ENCODE measurements around the gene GPALPP1.
"Not testable (repeated sequence)": the region's sequence is repeated elsewhere in the genome, so short reads cannot be mapped to it uniquely, and the experiment has no call there.

The GPALPP1 gene, protein sequence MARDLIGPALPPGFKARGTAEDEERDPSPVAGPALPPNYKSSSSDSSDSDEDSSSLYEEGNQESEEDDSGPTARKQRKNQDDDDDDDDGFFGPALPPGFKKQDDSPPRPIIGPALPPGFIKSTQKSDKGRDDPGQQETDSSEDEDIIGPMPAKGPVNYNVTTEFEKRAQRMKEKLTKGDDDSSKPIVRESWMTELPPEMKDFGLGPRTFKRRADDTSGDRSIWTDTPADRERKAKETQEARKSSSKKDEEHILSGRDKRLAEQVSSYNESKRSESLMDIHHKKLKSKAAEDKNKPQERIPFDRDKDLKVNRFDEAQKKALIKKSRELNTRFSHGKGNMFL

DNA sequence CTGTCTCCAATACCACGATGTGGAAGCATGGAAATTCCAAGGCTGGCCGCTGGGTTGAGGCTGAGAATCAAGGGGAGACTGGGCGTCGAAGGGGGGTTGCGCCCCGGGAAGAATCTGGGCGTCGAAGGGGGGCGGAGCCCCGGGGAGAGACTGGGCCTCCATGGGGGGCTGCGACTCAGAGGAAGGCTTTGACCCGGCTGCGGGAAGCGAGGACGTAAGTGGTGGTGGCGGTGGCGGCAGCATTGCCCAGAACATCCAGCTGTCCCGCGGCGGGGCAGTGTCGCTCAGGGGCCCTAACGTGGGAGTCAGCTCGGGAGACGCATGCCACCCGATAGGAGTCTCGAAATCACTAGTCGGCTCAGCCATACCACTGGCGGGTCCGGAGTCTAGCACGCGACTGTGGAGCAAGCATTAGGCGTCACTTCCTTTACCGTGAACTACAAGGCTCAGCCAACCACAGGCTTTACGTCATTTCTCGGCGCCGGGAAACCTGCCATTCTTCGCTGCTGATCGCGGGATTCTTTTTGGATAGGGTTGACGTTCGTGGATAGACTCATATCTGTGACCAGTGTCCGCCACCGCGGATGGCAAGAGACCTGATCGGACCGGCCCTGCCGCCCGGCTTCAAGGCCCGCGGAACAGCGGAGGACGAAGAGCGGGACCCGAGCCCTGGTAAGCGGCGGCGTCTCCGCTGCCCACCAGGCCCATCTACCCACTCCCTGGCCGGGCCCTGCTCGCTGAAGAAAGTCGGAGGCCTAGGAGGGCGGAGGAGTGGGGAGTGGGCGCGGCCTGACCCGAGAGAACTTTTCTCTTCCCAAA lies at the start of gene GPALPP1, which contains the start of gene NUFIP1:
Gene GPALPP1 (plus strand): TSS at position 468 of the 819 bp plus-strand sequence. CDS start 117 bp downstream, at position 585.
Gene NUFIP1 (minus strand): TSS at position 401 of the 819 bp plus-strand sequence. CDS start 35 bp downstream, at position 366.
- DNase-seq: peak; percentile 83 to 90

DNA sequence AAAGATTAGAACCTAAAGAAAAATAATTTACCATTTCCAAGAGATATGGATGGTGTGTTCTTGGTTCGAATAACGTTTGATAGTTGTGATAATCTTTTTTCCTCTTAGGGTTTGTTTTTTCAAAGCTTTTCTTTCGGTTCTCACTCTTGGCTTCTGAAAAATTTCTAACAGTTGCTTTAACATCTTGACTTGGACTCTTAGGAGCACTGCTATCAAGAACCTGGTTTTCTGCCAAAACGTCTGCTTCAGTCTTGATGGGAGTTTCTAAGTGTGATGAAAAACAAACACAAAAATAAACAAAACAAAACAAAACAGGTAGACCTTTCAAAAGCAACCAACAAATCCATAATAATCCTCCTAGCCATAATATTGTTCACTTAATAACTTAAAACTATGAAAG lies 45.9 kb upstream of the GPALPP1 start:
- DNase-seq: not testable (repeated sequence)

DNA sequence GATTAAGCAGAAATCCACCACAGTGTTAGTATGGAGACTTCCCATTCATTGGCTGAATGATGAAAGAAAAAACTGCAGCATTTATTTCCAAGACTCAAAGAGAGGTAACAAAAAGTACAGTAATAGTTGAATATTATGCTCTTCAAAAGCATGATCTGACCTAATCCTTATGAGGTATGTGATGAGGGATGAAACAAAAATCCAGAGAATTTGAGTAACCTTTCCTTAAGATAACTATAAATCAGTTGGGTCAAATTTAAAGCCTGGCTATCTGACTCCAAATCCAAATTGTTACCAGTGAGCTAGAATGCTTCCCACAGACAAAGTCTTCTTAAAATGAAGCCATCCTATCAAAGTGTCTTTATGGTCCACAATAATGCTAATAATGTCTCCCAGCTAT lies 38.2 kb upstream of the GPALPP1 start:
- DNase-seq: no peak

DNA sequence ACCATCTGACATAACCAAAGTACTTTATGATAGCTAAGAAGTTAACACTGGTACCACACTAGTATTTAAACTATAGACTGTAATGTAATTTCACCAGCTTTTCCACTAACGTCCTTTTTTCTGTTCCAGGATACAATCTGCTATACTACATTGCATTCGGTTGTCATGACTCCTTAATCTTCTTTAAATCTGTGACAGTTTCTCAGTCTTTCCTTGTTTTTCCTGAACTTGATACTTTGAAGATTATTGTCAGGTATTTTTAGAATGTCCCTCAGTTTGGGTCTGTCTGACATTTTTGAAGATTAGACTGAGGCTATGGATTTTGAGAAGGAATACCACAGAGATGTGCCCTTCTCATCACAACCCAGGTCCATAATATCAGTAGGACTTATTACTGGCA lies 36.7 kb upstream of the GPALPP1 start:
- no peak for DNase-seq

DNA sequence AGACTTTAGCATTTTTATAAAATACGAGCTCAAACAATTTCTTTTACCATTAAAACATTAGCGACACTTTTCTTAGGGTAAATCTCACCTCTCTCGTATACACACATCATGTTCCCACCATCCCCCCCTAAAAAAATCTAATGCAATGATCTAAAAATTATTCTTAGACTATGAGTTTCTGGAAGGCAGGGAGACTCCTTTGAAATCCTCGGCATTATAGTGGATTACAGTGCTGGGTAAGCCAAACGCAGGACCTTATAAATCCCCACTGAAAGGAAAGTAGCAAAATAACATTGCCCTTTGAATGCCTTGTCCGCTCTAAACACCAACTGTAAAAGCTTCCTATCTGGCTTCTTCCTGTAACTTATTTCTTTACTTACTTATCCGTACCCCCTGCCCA lies 35.1 kb upstream of the GPALPP1 start:
- no peak for DNase-seq

DNA sequence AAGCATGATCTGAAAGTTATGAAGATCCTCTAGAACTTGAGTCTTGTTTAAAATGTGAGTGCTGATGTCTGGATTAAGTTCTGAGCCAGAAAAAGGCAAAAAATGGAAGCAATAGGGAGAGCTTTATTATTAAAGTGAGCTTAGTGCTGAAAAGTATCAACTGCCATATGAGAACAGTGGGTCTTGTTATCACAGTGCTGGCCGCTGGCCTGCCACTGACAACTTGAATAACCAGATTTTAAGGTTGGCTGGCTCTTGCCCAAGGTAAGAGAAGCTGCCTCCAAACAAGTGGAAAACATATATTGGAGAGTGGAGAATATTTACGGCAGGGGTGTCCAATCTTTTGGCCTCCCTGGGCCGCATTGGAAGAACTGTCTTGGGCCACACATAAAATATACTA lies 33.9 kb upstream of the GPALPP1 start:
- no peak for DNase-seq

DNA sequence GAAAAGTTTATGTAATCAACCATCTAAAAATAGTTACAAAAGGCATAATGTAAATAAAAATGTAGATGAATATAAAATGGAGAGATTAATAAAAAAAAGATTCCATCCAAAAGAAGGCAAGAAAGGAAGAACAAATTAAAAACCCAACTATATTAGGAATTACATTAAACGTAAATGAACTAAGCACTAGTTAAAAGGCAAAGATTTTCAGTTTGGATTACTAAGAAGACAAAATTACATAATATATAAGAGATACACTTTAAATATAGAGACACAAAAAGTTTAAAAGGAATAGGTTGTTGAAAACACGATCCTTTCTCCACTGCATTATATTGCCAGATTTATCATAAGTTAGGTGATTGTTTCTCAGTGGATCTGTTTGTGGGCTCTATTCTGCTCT lies 27.3 kb upstream of the GPALPP1 start:
- no peak for DNase-seq

DNA sequence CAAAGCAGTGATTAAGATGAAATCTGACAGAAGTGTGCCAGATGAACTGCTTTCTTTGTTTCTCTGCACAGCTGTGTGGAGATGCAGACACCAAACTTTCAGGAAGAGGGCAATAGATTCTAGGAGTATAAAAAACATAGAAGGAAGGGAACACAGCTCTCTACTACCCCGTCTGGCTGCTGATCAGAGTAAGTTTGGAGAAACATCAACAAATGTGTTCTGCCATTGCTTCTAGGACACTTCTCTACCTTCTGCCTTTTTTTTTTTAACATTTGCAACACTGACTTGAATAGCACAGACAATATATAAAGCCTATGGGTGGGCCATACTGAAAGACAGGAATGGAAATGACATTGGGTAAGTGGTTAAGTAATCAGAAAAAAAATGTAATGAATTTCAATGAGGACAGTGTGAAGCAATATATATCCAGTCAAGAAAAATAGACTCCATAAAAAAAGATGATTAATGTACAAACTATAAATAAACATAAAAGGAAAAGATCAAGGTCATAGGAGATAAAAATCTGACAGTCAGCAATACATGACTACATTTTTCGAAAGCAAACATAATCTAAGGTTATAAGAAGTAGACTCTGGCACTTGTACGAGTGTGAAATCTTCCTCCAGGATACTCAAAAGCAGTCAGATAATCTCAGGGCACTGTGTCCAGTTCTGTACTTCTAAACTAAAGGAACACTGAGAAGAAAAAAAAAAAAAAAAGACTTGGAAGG lies 21.5 kb upstream of the GPALPP1 start:
- DNase-seq: no peak

DNA sequence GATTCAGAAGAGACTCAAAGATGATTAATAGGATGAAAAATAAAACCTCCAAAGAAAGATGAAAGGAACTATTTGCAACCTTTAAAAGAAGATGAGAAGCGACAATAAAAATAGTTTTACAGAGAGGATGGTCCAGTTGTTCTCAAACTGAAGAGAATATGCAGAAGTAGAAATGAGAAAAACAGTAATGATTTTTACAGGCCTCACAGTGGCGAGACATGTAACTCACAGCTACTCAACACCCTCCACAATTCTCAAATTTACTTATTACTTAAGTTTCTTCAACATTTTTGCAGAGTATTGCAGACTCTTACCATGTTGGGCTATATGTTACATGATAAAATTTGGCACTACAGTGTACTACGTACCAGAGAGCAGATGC lies 20.9 kb upstream of the GPALPP1 start:
- DNase-seq: no peak

DNA sequence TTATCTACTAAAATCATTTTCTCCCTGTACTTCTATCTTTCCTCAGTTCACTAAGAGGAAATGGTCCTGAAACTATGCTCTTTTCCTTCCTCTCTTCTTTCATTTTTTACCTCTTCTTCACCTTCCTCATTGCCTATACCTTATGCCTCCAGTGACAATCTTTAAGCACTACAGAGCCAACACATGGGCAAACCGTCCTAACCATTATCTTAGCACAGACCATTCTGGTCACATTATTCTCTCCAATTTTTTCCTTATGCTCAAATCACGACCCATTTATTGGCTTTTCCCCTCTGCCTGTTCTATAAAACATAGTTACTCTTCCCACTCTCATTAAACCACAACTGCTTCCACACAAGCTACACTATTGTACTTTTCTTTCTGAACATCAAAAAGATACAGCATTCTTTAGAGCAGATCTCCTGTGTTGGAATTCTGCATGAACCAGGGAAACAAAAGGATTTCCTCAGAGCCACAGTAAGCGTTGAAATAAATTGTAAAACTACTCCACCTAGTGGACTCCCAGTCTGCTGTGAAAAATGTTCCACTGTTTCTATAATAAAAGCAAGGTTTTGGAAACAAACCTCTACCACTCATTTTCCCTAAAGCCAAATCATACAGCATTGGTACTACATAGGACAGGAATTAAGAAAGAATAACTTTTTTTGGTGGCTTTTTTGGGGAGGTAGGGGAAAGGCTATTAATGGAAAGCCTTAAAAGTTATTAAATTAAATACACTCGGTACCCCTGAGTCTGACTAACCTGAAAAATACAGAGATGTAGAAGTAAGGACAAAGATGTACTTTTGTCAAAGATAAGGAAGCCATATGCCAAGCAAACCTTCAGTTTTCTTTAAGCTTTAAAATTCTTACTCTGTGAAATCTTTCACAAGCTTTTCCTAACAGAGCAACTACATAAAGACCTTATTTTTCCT lies 19.5 kb upstream of the GPALPP1 start:
- peak; percentile 4 to 68 for DNase-seq

DNA sequence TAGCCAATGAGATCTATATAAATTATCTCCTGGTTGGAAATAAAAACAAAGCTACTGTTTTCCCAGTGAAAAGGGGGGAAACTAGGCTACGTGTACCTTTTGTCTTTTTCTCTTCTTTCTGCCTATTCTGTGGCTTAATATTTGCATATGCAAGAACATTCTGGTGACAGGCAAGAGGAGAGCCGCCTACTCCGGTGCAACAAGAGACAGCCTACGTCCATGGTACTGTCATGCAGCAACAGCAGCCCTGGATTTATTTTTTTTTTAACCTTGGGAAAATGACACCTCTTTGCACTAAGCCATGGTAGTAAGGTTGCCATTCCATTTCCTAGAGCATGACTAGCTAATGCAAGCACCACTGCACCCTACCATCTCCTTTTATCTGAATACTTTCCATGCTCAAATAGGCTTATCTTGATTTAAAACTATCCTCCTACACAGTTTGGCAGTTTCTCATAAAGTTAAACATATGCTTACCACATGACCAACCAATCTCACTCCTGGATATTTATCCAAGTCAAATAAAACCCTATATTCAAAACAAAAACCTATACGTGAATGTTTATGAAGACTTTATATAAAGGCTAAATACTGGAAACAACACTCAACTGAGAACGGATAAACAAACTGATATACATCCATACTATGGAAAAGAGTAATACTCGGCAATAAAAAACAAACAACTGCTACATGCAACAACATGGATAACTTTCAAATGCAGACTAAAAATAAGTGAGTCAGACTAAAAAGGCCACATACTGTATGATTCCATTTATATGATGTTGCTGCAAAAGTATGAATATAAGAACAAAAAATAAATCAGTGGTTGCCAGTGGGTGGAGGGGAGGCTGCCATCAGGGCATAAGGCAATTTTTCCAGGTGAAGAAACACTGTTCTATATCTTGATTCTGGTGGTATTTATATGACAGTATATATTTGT lies 17.4 kb upstream of the GPALPP1 start:
- DNase-seq: no peak

DNA sequence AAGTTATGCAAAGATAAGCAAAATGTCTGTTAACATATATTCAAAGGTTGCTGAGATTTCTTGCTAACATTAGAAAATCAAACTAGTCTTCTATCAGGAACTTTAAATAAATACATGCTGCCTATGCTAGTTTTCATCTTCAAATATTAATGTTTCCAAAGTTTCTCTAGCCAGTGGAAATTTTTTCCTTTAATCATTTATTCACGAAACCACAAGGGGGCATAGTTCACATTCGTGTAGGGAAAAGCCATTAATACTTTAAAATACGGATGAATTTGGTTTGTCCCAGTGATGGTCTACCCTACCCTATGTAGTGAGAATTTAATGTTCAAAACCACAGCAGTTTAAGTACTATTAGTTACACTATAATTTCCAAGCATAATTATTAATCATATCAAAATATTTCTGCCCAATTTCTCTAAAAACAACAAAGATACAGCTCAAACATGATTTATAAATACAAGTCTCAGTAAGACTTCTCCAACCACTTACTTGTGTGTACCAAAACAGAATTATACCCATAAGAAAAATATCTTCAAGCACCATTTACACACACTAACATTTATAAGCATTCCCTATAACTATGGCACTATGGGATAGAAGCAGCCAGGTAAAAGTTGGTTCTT lies 16.3 kb upstream of the GPALPP1 start:
- DNase-seq: peak in 1 of 2 experiments; percentile 41

DNA sequence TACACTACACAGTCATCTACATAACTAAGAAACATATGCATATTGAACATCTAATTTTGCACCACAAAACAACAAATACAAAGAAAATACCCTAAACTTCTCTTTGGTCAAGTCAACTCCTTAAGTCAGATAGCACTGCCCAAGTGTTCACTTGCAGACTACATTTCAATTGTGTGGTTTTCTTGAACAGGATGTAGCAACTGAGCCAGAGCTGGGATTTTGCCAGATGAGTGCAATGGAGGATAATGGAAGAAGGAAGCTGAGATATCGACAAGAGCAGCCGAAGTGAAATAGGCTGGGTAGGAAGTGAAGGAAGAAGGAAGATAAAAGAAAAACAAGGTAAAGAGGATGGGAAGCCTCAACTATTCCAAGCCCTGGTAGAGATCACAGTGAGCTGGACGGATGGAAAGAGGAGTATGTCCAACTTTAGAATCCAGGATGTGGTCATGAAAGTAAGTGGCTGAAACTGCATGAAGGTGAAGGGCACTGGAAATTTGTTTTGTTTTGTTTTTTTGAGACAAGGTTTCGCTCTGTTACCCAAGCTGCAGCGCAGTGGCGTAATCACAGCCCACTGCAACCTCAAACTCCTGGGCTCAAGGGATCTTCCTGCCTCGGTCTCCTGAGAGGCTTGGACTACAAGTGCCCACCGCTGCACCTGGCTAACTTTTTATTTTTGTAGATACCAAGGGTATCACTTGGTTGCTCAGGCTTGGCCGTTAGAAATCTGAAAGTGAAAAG lies 15.1 kb upstream of the GPALPP1 start:
- no peak for DNase-seq

DNA sequence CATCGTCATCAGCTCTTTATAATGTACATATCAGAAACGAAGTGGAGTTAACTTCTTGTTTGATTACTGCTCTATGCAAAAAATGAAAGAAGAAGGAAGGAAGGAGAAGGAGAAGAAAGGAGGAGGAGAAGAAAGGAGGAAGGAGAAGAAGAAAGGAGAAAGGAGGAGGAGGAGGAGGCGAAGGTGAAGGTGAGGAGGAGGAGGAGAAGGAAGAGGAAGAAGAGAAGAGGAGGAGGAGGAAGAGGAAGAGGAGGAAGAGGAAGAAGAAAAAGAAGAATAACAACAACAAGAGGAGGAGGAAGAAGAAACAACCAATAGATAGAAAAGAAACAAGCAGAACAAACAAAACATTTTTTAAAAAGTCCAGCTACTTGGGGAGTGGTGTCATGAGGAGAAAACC lies 13.1 kb upstream of the GPALPP1 start:
- DNase-seq: no peak

DNA sequence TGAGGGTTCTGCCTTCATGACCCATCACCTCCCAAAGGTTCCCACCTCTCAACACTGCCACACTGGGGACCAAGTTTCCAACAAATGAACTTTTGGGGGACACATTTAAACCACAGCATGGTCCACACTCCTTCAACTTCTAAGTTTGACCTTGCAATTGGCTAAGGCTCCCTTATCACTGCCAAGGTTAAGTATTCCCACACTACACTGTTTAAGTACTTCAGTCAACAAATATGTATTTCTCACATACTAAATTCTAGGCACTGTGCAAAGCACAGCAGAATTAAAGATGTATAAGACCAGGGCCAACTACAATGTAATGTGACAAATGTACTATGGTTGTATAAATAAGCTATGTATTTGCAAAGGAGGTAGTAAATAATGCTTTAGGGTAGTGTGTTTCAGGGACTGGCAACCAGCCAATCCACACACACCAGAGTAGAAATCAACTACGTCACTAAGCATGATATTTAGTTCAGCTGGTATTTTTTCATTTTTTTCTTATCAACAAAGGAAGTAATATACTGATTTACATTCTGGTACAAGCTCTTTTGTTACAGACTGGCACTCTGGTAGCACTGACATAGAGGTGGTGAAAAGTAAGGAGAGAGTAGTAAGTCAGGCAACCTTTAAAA lies 12.3 kb upstream of the GPALPP1 start:
- no peak for DNase-seq

DNA sequence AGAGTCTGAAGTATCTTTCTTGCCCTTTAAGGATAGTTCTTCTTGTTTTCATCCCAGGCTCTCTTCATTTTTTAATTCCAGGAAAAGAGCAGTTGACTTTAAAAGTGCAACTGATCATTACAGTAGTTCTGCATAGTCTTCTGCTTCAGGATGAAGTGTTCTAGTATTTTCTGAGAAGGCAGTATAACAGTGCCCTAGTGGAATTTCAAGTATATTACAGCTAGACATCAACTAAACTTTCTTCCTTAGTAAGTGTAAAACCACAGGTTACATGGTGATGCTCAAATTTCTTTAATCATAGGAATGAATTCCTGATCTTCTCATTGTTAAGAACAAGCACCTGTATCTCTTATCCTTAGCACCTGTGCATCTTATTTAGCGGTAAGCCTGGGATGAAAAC lies 11.0 kb upstream of the GPALPP1 start:
- DNase-seq: no peak

DNA sequence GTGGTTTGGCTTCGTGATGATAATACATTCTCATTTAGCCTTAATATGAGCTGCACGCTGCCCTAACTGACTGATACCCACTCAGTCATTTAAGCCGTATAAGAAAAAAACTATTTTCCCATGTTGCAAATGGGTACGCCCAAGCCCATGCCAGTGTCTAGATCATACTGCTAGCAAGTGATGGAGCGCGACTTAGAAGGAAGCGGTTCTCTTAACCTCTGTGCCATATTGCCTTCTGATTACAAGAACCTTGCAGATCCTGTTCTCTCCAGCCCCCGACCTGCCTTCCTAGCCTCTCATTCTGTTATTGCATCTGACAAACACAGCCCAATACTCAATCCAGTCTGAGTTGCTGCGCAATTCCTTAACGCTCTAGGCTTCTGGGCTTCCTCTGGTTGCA lies 603 bp downstream of the GPALPP1 start:
- no peak for DNase-seq

DNA sequence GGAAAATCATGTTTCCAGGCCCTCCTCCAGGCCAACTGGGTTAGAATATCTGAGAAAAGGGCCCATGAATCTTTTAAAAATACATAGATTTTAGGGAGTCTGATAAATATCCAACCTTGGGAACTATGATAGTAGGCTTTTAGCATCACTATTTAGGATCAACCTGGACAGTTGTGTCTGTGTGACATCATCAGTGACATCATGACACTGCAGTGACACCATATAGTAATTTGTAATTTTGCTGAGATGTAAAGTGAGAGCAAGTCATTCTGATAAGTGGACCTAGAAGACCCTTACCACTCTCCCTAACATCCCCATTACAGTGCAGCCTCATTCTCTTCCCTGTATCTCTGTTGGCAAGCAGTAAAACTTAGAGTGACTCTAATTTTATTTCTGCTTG lies 14.1 kb downstream of the GPALPP1 start:
- DNase-seq: no peak

DNA sequence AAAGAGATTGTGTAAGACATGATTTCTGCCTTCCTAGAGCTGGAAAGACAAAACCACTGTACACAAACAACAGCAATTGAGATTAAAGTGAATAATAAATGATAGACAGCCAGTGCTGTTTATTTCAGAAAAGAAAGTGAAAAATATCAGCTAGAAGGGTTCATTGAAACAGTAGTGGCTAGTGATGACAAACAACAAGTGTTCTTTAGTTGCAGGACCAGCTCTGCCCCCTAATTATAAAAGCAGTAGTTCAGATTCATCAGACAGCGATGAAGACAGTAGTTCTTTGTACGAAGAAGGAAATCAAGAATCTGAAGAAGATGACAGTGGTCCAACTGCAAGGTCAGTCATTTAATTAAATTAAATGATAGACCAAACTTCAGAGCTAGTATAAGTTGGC lies 14.8 kb downstream of the GPALPP1 start:
- no peak for DNase-seq

Data from NCI-H446 (cell line).